ENCODE measurements around the gene OTULINL. TPM values are rescaled to one million over a fixed set of nuclear protein-coding genes. Genes with fewer than 3 reads are reported as not detected.

Gene OTULINL
- total RNA-seq, 1 donor, result 1.6 TPM

- no peak overlapping the region for H3K4me3 ChIP-seq (ENCODE audit: low read depth, low read length)
Observed at GRCh38 chr5:14588758-14589543, 7.4 kb downstream of the OTULINL start.

GRCh38 chr5:14590949-14591348 lies 9.4 kb downstream of the OTULINL start:
- H3K4me3 ChIP-seq (ENCODE audit: low read depth, low read length), result no peak overlapping the region
- no peak for TF ChIP-seq CTCF (IDR thresholded peaks at IDR 0.05; ENCODE audit: insufficient read depth, low read length)
- DNase-seq (ENCODE audit: low read depth), result no peak

More at GRCh38 chr5:14588758-14589543, 7.4 kb downstream of the OTULINL start:
- no peak for DNase-seq (ENCODE audit: low read depth)
- no peak for TF ChIP-seq CTCF (IDR thresholded peaks at IDR 0.05; ENCODE audit: insufficient read depth, low read length)

- no peak for DNase-seq (ENCODE audit: low read depth)
- TF ChIP-seq CTCF (IDR thresholded peaks at IDR 0.05; ENCODE audit: insufficient read depth, low read length), result no peak
- H3K4me3 ChIP-seq (ENCODE audit: low read depth, low read length), result no peak overlapping the region
Observed at GRCh38 chr5:14591548-14591947, 10.0 kb downstream of the OTULINL start.

- H3K4me3 ChIP-seq (ENCODE audit: low read depth, low read length), result no peak overlapping the region
- DNase-seq (ENCODE audit: low read depth), result no peak
Observed at GRCh38 chr5:14593326-14594021, 11.9 kb downstream of the OTULINL start.

GRCh38 chr5:14594378-14595074 lies 12.9 kb downstream of the OTULINL start:
- DNase-seq (ENCODE audit: low read depth), result no peak
- no peak overlapping the region for H3K4me3 ChIP-seq (ENCODE audit: low read depth, low read length)
- no peak for TF ChIP-seq CTCF (IDR thresholded peaks at IDR 0.05; ENCODE audit: insufficient read depth, low read length)

More at GRCh38 chr5:14593326-14594021, 11.9 kb downstream of the OTULINL start:
- no peak for TF ChIP-seq CTCF (IDR thresholded peaks at IDR 0.05; ENCODE audit: insufficient read depth, low read length)

GRCh38 chr5:14595189-14595588 lies 13.6 kb downstream of the OTULINL start:
- H3K4me3 ChIP-seq (ENCODE audit: low read depth, low read length), result no peak overlapping the region
- TF ChIP-seq CTCF (IDR thresholded peaks at IDR 0.05; ENCODE audit: insufficient read depth, low read length), result no peak
- no peak for DNase-seq (ENCODE audit: low read depth)

All from fibroblast of the aortic adventitia (primary cell).